ENCODE results near the gene SCN3B. TPM values are rescaled to one million over a fixed set of nuclear protein-coding genes. Genes with fewer than 3 reads are reported as not detected.

SCN3B gene
- total RNA-seq, 2 experiments from 2014 or later: not detected

GRCh38 chr11:123677510-123677909 lies 23.1 kb upstream of the SCN3B start:
- Histone ChIP-seq H3K9me3 (ENCODE audit: low read length) (no peaks in the 10 kb centered on the region), H3K9me2 (ENCODE audit: insufficient read depth, low read length) (no peaks in the 10 kb centered on the region), H3K27ac (ENCODE audit: low read depth, low read length, poor library complexity, severe bottlenecking) (no peak overlapping the region), H3K4me1 (ENCODE audit: insufficient read depth, low read length, poor library complexity, severe bottlenecking) (no peaks in the 10 kb centered on the region), H2AFZ (ENCODE audit: low read length) (no peak overlapping the region), H3K36me3 (ENCODE audit: insufficient read depth, low read length) (no peaks in the 10 kb centered on the region), H3K4me2 (ENCODE audit: low read length) (no peak overlapping the region), H3K4me3 (ENCODE audit: low read depth, low read length, poor library complexity, severe bottlenecking) (no peak overlapping the region), H3K79me2 (ENCODE audit: insufficient read depth, low read depth, low read length) (no peaks in the 10 kb centered on the region), H4K20me1 (ENCODE audit: insufficient read depth, low read length) (no peaks in the 10 kb centered on the region)
- ChIA-PET CTCF (ENCODE audit: unreplicated experiment) (no interaction called here), POLR2A (interaction anchor here (1.3 kb wide), 1 partner anchor 8 kb away, joined by 4 read pairs; no protein-coding TSS in a partner anchor)
- no peak for TF ChIP-seq EZH2phosphoT487 (IDR thresholded peaks at IDR 0.05; ENCODE audit: borderline replicate concordance, low read depth, low read length)
- TF ChIP-seq CTCF (conservative IDR thresholded peaks at IDR 0.05; ENCODE audit: low read length): no peak
- DNase-seq (ENCODE audit: low spot score): no peak
- BruUV-seq (replicated peaks): no TSS peak
- intact Hi-C loops (cut with micrococcal nuclease; ENCODE audit: unreplicated experiment): no loop called here

- POLR2A ChIA-PET: interaction anchor here (0.6 kb wide), 1 partner anchor 34 kb away, joined by 4 read pairs; no protein-coding TSS in a partner anchor
Observed at GRCh38 chr11:123674297-123674696, 19.9 kb upstream of the SCN3B start.

More at GRCh38 chr11:123674297-123674696, 19.9 kb upstream of the SCN3B start:
- Histone ChIP-seq H2AFZ (ENCODE audit: low read length) (no peak overlapping the region), H3K9me2 (ENCODE audit: insufficient read depth, low read length) (no peaks in the 10 kb centered on the region), H3K4me3 (ENCODE audit: low read depth, low read length, poor library complexity, severe bottlenecking) (no peak overlapping the region), H3K79me2 (ENCODE audit: insufficient read depth, low read depth, low read length) (no peaks in the 10 kb centered on the region), H3K4me2 (ENCODE audit: low read length) (no peak overlapping the region), H3K27ac (ENCODE audit: low read depth, low read length, poor library complexity, severe bottlenecking) (no peak overlapping the region), H3K9me3 (ENCODE audit: low read length) (no peaks in the 10 kb centered on the region), H3K4me1 (ENCODE audit: insufficient read depth, low read length, poor library complexity, severe bottlenecking) (no peaks in the 10 kb centered on the region), H4K20me1 (ENCODE audit: insufficient read depth, low read length) (no peaks in the 10 kb centered on the region), H3K36me3 (ENCODE audit: insufficient read depth, low read length) (no peaks in the 10 kb centered on the region)
- no peak for DNase-seq (ENCODE audit: low spot score)
- intact Hi-C loops (cut with micrococcal nuclease; ENCODE audit: unreplicated experiment): no loop called here
- CTCF ChIA-PET (ENCODE audit: unreplicated experiment): no interaction called here
- TF ChIP-seq EZH2phosphoT487 (IDR thresholded peaks at IDR 0.05; ENCODE audit: borderline replicate concordance, low read depth, low read length) (no peak), CTCF (conservative IDR thresholded peaks at IDR 0.05; ENCODE audit: low read length) (no peak)
- BruUV-seq (replicated peaks): no TSS peak

Data from OCI-LY7 (cell line).